Vagina (tissue), 2 donors: ENCODE measurements around the gene EGLN2.

Source experiments
- POLR2A ChIP-seq, 2 donors: fragments of 450-650 bp; IDR thresholded peaks; one replicate each; pipeline ENCODE4 v1.6.1; 2017; ENCODE audit warnings: antibody characterized with exemption in 2 of 2, mild to moderate bottlenecking in 2 of 2, moderate library complexity in 2 of 2
- POLR2AphosphoS5 ChIP-seq, 2 donors: sonication (generic); formaldehyde crosslinking; IDR thresholded peaks; one replicate each; pipeline ENCODE4 v1.9.0; 2017; ENCODE audit warnings: antibody characterized with exemption in 2 of 2, mild to moderate bottlenecking in 2 of 2, low read depth in 1 of 2; ENCODE audit not compliant: insufficient read depth in 1 of 2
- TF ChIP-seq, protein P1 (sequence below), 3 experiments: fragments of 450-650 bp in 2 of 3; fragments of 200-600 bp in 1 of 3; sonication (generic) in 1 of 3; IDR thresholded peaks; one replicate each; pipeline ENCODE4 v1.5.1; 2017 to 2019; ENCODE audit warnings: antibody characterized with exemption in 3 of 3, mild to moderate bottlenecking in 2 of 3, moderate library complexity in 2 of 3

DNA sequence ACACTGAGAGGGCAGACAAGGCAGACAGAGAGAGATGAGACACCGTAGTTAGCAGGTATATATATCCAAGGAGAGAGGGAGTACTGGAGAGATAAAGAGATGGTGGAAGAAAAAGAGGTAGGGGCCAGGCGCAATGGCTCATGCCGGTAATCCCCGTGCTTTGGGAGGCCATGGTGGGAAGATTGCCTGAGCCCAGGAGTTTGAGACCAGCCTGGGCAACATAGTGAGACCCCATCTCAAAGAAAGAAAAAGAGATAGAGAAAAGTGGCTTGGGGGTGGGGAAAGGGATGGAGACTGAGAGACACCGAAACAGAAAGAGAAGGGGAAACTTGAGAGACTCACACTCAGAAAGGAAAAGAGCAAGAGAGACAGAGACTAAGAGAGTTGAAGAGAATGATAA lies 18.4 kb upstream of the EGLN2 start:
- TF ChIP-seq, protein P1, sequence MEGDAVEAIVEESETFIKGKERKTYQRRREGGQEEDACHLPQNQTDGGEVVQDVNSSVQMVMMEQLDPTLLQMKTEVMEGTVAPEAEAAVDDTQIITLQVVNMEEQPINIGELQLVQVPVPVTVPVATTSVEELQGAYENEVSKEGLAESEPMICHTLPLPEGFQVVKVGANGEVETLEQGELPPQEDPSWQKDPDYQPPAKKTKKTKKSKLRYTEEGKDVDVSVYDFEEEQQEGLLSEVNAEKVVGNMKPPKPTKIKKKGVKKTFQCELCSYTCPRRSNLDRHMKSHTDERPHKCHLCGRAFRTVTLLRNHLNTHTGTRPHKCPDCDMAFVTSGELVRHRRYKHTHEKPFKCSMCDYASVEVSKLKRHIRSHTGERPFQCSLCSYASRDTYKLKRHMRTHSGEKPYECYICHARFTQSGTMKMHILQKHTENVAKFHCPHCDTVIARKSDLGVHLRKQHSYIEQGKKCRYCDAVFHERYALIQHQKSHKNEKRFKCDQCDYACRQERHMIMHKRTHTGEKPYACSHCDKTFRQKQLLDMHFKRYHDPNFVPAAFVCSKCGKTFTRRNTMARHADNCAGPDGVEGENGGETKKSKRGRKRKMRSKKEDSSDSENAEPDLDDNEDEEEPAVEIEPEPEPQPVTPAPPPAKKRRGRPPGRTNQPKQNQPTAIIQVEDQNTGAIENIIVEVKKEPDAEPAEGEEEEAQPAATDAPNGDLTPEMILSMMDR (IDR thresholded peaks at IDR 0.05) = no peak
- TF ChIP-seq POLR2A (IDR thresholded peaks at IDR 0.05) (no peak), POLR2AphosphoS5 (IDR thresholded peaks at IDR 0.05; ENCODE audit: insufficient read depth in 1 of 2, low read depth in 1 of 2) (no peak)
